GM21825 (cell line): ENCODE data around the gene GRIA3.

Experiments
- ATAC-seq: cut with Tn5 transposase; IDR thresholded peaks from one replicate; pipeline ENCODE4 v1.9.1; 2021; ENCODE audit warnings: mild to moderate bottlenecking, moderate library complexity; ENCODE audit not compliant: unreplicated experiment

GRIA3 gene

DNA sequence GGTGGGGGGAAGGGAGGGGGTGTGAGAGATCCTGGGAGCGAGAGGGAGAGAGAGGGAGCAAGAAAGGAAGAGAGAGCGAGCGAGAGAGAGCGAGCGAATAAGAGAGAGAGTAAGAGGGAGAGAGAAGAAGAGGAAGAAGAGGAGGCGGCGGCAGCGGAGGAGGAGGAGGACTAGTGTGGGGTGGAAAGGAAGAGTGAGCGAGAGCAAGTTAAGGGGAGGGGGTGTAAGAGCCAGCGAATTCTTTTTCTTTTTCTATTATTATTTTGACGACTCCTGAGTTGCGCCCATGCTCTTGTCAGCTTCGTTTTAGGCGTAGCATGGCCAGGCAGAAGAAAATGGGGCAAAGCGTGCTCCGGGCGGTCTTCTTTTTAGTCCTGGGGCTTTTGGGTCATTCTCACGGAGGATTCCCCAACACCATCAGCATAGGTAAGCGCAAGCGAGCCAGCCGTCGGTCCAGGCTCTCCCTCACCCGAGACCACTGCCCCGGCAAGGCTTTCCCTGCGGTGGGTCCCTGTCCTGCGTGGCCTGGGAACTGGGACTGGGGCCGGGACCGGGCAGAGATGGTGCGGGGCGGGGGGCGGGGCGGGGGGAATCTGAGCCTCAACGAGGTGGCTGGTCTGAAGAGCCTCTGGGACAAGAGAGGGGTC lies at the start of gene GRIA3:
Gene GRIA3, plus strand, starts transcription at position 60 of the 647 bp plus-strand sequence. Its CDS starts 258 bp downstream, at position 318.
- no peak for ATAC-seq

DNA sequence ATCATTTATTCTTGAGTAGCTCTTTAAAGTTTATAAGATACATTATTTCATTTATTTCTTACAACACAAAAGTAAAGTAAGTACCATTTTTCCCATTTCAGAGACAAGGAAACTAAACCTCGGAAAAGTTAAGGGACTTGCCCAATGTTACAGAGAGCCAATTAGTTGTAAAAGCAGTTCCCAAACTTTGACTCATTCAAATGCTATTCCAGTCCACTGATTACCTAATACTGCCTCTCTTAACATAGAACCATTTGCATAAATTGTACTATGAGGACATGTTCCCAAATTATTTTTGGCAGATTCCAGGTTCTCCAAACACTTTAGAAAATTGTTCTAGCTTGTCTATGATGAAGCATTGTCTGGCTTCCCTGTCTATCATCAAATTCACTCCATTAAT lies 45.6 kb upstream of the GRIA3 start:
- no peak for ATAC-seq

DNA sequence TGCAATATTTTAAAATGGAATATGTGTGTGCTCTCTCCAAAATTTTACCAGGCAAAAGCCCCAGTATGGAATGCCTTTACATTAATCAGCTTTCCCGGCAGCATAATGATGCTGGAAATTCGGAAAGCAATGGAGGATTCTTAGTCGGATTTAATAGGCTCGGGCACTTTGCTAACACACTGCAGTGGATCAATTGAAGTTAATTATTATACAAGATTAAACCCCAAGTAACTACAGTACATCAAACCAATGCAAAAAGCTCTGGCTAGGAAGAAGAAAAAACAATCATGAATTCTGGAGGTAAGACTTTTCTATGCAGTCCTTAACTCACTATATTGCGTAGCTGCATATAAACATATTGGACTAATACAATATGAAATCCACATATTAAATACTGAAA lies 43.6 kb upstream of the GRIA3 start:
- ATAC-seq, result no peak

DNA sequence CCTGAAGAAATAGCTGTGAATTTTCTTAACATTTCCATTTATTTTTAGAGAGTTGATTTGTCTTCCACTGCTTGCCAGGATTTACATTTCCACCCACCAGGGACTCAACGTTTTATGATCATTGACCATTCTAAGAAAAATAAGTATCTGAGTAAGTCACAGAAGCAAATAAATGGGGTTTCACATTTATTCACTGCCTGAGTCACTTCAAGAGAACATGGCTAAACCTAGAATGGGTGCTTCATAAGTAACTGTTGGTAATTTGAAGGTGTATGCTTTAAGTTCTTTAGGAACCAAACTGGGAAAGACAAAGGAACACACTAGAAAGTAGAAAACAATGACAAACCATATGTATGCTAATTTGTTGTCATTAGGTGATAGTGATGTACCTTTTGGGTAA lies 43.2 kb upstream of the GRIA3 start:
- no peak for ATAC-seq

DNA sequence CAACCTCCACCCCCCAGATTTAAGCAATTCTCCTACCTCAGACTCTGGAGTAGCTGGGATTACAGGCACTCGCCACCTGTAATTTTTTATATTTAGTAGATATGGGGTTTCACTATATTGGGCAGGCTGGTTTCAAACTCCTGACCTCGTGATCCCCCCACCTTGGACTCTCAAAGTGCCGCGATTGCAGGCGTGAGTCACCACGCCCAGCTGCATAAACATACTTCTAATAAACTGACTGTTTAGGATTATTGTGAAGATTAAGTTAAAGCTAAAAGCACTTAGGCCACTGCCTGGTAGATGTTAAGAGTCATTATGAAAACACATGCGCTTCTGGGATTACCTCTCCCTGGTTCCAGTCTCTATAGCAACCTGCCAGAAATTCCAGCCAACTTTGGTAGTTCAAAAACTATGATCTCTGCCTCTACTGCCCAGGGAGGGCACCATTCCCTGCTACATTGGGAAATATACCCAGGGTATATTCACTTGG lies 30.2 kb upstream of the GRIA3 start:
- ATAC-seq, result no peak

DNA sequence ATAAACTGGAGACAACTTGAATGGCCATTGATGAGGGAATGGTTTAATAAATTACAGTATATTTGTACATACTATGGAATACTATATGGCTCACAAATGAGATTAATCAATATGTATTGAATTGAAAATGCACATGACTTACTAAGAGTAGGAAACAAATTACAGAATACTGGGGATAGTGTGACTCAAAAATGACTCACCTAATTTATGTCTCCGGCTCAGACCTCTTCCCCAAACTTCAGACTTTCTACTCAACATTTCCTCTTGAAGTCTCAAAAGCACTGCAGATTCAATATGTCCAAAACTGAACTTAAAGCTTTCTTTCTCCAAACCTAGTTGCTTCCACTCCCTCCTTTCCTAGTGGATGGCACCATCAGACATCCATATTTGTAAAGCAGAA lies 28.8 kb upstream of the GRIA3 start:
- no peak for ATAC-seq

DNA sequence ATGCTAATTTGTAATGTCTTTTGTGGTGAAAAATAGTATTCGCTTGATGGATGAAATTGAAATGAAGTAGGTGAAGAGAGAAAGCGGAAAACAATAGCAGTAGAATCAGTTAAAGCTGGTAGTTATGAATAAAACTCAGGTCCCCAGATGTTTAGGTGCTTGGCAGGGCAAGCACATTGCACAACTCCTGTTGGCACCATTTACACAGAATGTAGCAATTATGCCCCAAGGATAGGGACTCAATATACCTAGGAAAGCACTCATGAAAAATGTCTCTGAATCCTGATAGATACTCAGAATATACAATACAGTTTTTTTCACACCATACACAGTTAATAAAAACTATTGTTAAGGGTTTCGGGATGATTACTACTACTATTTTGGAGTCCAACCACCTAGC lies 26.5 kb upstream of the GRIA3 start:
- ATAC-seq, result no peak

DNA sequence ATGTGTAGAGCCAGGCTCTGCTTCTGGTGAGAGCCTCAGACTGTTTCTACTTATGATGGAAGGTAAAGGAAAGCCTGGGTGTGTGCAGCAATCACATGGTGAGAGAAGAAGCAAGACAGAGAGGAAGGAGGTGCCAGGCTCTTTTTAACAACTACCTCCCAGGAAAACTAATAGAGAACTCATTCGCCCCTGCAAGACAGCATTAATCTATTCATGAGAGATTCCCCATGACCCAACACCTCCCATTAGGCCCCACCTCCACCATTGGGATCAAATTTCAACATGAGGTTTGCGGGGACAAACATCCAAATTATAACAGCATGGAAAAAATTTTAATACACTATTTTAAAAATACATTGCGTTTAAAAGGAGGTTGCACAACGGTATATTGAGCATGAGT lies 24.7 kb upstream of the GRIA3 start:
- no peak for ATAC-seq

DNA sequence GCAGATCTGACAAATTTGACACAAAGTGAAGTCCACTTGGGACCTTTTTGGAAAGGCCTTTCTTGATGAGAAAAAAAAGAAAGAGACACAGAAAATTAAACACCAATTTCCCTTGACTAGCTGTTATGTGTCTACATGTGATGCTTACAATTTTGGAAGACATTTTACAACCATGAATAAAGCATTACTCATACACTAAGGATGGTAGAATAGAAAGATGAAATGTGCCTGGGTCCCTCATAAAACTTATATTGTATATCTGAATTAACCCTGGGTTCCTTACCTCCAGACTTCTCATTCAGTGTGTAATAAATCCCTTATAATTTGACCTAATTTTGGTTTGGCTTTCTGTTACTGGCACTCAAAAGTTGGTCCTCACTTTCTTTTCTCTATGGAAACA lies 16.5 kb upstream of the GRIA3 start:
- no peak for ATAC-seq

DNA sequence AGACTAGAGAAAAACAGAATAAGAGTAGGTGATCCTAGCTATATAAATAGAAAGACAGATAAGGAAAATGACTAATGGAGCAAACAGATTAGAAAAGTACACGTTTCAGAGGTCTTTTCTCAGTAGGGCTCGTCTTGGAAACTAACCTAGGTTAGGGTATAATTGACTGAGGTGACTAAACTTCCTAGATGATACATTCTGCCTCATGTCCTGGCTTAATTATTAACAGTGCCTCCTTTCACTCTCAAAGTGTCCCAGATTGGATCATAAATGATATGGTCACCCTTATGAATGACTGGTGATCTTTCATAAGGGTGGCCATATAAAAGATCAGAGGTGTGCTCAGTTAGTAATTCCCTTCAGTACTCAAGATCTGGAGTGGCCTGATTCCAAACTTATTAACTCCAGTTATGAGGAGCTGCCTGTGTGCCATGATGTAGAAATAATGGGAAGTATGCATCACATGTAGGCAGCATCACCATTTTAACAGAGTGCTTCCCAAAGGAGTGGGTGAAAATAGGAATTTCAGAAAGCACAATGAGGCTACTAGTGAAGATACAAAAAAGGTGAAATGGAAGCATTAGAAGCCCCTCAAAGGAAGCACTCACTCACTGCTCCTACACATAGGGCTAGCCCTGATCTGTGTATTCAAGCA lies 14.7 kb upstream of the GRIA3 start:
- ATAC-seq, result no peak

DNA sequence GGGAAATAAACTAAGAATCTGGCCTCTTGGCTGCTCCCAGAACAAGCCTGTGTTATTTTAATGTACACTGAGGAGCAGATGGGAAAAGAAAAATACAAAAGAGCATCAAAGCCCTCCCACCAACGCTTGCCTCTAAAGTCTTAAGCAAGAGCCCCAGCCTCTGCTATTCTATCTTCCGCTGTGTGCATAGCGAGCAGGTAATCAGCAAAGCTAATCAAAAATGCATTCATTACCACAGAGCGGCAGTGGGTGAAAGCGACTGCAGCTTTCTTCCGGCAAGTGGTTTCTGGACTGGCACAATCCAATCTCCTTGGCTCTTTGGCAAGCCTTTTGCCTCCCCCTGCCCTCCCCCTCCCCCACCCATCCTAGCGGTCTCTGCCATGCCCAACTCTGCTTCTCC lies 13.5 kb upstream of the GRIA3 start:
- no peak for ATAC-seq

DNA sequence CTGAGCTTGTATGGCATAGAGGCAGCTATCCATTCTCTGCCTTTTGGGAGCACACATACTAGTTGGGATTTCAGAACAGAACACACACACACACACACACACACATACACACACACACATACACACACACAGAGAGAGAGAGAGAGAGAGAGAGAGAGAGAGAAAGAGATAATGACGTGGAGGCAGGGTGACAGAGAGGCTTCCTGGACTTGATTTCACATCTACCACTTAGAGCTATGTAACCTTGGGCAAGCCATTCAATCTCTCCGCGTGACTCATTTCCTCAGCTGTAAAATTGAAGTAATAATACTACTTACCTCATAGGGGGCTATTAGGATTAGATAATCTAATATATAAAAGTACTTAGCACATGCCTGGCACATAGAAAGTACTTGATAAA lies 12.3 kb upstream of the GRIA3 start:
- ATAC-seq, result no peak

DNA sequence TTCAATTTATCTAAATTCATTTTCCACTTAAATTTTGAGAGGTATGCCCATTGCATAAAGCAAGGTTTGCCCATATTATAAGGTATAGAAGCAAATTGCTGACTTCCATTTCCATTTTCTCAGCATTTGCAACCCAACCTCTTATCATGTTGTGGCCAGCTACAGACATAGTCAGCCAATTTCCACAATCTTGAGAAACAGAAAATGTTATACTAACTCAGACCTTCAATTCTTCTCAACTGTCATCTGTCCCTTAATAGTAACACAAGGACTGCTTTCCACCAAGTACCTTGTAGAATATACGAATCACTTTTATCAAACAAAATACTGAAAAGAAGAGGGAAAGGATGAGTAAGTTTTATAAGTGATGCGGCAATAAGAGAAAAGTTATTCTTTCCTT lies 11.2 kb upstream of the GRIA3 start:
- ATAC-seq, result no peak

DNA sequence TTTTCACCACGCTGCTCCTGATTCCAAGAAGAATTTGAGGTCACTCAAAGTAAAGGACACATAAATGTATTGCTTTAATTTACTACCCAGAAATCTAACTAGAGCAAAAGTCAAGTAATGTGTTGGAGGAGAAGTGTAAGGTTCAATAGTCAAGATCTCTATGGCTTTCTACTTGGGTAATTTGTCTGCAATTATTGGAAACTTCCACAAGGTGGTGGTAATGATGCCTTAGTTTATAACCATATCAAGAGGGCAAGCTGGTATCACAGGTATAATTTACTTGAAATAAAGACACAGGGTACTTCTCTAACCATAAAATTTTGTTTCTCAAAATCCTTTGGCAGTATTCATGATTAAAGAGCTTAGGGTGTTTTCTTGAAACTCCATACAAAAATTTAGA lies 10.2 kb upstream of the GRIA3 start:
- ATAC-seq, result no peak

DNA sequence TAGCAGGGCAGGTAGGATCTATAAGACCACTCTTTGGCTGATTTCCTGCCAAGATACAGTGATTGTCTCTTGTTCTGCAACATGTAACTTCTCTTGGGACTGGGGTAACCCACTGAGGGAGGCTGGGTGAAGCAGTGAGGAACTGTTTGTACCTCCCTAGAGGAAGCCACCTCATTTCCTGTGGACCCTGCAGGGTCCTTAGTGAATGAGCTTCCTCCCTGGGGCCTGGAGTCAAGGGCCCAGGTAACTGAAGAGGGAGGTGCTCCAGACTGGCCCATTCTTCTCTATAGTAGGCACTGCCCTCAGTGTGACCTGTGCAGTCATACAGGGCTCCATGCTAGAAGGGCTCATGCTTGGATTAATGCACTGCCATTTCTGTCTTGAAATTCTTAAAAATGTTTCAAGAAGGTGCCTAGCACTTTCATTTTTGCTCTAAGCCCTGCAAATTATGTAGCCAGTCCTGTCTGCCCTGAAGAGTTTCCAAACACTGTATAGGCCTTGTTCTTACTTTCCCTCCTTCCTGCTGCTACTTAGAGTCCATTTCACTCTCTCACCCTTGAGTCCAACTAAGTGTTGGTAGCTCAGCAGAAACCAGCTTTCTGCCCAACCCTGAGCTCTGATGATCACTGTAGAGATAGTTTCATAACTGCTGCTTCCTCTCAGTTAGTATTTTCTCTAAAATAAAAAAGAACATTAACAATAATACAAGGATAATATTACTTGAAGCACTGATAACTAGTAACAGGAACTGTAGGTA lies 8.5 kb upstream of the GRIA3 start:
- ATAC-seq, result no peak

DNA sequence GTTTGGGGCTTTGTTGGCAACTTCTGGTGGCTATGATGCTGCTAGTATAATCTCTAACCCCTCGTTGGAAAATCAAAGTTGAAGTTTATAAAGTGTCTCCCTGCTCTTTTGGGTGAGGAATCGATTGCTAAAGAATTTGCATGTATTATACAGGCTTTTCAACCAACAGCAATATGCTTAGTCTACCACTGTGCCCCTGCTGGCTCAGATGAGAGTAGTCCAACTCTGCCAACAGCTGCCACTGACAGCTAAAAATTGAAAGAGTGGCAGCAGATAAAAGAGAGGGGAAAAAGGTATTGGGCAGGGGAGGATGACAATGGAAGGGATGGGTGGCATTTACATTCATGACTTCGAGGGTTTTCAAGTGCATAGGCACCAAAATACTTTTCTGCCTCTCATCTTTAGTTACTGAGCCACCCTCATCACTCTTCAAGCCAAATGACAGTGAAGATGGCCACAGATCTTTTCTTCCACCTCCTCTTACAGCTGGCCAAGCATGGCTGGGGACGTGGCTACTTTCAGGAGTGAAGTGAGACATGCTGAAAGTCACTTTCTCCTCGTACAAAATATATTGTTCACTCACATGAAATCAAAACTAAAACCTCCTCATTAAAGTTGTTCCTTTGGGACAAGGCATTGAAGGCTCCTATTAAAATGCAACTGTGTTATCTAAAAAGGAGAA lies 2.7 kb upstream of the GRIA3 start:
- no peak for ATAC-seq

DNA sequence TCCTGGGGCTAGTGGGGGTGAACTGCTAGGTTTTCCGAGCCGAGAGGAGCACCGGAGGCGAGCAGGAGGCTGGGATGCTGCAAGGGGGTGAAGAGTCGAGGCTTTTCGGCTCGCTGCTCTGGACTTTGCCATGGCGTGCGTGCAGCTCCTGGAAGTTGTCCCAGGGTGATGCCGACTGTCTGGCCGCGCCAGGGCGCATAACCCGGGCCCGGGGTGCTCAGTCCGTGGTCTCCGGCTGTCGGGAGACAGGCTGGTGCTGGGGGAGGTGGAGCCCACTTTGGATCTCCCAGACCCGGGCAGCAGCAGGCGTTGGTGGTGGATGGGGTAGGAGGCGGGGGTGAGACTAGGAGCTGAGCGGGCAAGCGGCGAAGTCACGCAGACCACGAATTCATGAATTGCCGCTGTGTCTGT lies 793 bp downstream of the GRIA3 start:
- ATAC-seq, result no peak

DNA sequence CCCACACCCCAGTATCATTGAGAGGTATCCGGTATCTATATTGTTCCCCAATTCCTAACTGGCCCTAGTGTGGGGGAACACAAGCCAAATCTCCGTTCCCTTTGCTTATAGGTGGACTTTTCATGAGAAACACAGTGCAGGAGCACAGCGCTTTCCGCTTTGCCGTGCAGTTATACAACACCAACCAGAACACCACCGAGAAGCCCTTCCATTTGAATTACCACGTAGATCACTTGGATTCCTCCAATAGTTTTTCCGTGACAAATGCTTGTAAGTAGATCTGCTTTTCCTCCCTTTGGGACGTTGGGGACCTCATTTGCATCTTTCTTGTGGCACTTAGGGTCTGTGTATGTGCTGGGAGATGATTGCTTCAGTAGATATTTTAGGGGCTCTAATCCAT lies 1.6 kb downstream of the GRIA3 start:
- no peak for ATAC-seq

DNA sequence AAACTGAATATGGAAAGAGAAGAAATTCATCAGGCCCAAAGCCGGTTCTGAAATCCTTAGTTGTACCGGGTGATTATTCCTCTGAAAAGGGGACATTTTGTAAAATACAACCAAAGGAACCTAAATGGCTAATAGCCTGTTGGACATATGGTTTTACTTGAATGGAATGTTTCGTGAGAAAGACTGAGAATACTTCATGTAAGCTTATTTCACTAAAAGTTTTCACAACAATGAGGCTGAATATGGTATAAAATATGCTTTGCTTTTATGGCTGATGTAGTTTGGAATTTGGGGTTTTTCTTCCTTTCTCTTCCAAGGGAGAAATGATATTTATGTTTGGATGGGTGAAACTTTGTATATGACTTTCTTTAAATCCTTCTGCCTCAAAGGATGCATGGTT lies 2.7 kb downstream of the GRIA3 start:
- ATAC-seq, result no peak

DNA sequence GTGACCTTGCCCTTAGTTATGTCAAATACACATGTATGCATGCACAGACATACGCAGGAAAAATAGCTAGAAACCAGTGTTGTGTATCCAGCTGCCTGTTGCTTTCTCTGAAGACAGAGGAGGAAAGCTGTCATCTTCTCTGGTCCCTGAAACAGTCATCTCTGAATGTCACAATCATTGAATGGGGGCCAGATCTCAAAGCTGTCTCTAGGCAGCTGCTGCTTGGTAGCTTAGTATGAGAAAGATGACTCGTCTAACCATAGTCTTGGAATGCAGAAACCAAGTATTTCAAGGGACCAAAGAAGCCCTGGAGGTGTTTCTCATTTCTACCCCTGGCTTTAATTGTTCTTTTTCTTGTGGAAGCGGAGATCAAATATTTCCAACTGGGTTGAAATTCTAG lies 4.0 kb downstream of the GRIA3 start:
- ATAC-seq, result no peak

DNA sequence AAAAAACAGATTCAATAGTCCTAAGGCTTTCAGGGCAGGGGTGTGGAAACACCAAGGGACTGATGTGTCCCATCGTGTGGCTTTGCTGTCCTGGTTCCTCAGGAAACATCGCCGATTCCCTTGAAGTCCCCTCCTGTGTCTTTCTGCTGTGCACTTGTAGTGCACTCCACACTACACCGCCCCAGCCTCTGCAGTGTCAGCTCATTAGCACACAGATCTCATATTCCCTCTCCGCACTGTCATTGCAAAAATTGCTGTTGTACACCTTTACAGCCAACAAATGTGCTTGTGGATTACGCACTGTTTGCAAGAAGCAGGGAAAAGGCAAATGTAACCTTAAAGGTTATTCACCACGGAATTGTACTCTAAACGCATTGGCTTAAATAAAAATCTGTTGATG lies 5.3 kb downstream of the GRIA3 start:
- ATAC-seq, result no peak

DNA sequence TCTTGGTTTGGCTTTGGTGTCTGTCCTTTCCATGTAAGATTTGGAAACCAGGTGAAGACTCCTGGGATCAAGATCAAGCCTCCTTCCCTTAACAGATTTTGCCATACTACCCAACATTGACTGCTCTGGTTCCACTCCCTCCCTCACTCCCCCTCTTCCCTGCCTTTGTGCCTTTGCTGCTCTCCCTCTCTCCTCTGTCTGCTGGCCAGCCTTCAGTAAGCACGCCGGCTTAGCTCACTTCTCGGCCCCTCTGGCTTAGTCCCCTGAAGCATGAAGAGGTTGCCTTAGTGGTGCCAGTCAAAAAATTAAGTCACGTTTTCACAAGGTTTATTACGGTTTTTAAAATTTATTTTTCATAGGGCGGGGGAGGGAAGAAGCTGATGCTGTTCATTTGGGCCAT lies 6.0 kb downstream of the GRIA3 start:
- ATAC-seq, result no peak
